Occipital lobe (tissue), 2 donors: Measurements from ENCODE around the gene DCDC2C. TPM values are rescaled to one million over a fixed set of nuclear protein-coding genes. Genes with fewer than 3 reads are reported as not detected.

Source experiments
- DNase-seq: peaks from one replicate; lab custom pipeline; 2025; lab: John Stamatoyannopoulos, UW
- total RNA-seq: library from RNA; depleted of rRNA; stranded (reverse); fragments of >200 nt; gene quantifications from one replicate; pipeline ENCODE4 v1.2.3, GENCODE V29; 2014

Gene DCDC2C
- total RNA-seq, 1 donor from 2014 or later = 0.62 TPM

GRCh38 chr2:3827673-3828575 is 124.5 kb downstream of the DCDC2C start:
- no peak for DNase-seq

- DNase-seq = no peak
Observed at GRCh38 chr2:3830796-3831195, 127.4 kb downstream of the DCDC2C start.

- DNase-seq = no peak
Observed at GRCh38 chr2:3837086-3837485, 133.7 kb downstream of the DCDC2C start.

GRCh38 chr2:3838348-3838747 is 135.0 kb downstream of the DCDC2C start:
- DNase-seq = no peak

GRCh38 chr2:3839476-3839875 is 136.1 kb downstream of the DCDC2C start:
- no peak for DNase-seq

GRCh38 chr2:3840611-3841155 is 137.3 kb downstream of the DCDC2C start:
- no peak for DNase-seq

GRCh38 chr2:3847397-3848052 is 144.2 kb downstream of the DCDC2C start:
- no peak for DNase-seq

GRCh38 chr2:3848776-3849175 is 145.4 kb downstream of the DCDC2C start:
- no peak for DNase-seq

GRCh38 chr2:3849213-3849612 is 145.8 kb downstream of the DCDC2C start:
- DNase-seq = no peak

GRCh38 chr2:3857576-3857975 is 154.2 kb downstream of the DCDC2C start:
- DNase-seq = no peak

GRCh38 chr2:3864943-3865865 is 161.8 kb downstream of the DCDC2C start:
- no peak for DNase-seq

GRCh38 chr2:3867469-3867868 is 164.1 kb downstream of the DCDC2C start:
- DNase-seq = no peak

- no peak for DNase-seq
Observed at GRCh38 chr2:3868012-3868805, 164.8 kb downstream of the DCDC2C start.

GRCh38 chr2:3870222-3870621 is 166.8 kb downstream of the DCDC2C start:
- DNase-seq = no peak

GRCh38 chr2:3871002-3871401 is 167.6 kb downstream of the DCDC2C start:
- no peak for DNase-seq

- no peak for DNase-seq
Observed at GRCh38 chr2:3872451-3872850, 169.1 kb downstream of the DCDC2C start.

- no peak for DNase-seq
Observed at GRCh38 chr2:3873899-3874298, 170.5 kb downstream of the DCDC2C start.

GRCh38 chr2:3876221-3876620 is 172.8 kb downstream of the DCDC2C start:
- no peak for DNase-seq

- no peak for DNase-seq
Observed at GRCh38 chr2:3876685-3877084, 173.3 kb downstream of the DCDC2C start.
